COLO829 (cell line): Measurements from ENCODE around the gene FAM153A.
"Not testable (repeated sequence)": the region's sequence is repeated elsewhere in the genome, so short reads cannot be mapped to it uniquely, and the experiment has no call there.

Experiments
- DNase-seq: peaks from one replicate; pipeline ENCODE4 v3.0.0; 2012; ENCODE audit warnings: low spot score

Gene FAM153A

GRCh38 chr5:177782792-177783633 is at the start of gene FAM153A:
FAM153A (minus strand) TSS chr5:177782899.
- not testable (repeated sequence) for DNase-seq

DNA sequence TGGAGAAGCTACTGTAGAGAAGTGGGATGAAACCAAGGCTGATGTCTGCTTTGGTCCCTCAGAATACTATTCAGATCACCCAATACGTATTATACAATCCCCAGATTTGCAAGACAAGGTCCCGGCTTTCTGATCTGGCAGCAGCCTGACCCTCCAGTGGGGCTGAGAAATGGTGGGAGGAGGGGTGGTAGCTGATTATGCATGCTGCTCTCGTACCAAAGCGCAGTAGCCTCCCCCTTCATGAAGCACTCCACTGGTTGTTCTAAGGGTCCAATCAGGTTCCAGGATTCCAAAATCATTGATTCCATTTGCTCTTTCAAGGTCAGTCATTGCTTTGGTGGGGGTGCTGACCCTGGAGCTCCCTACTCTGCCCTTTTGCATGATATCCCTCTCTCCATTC is 49.6 kb upstream of the FAM153A start:
- not testable (repeated sequence) for DNase-seq

DNA sequence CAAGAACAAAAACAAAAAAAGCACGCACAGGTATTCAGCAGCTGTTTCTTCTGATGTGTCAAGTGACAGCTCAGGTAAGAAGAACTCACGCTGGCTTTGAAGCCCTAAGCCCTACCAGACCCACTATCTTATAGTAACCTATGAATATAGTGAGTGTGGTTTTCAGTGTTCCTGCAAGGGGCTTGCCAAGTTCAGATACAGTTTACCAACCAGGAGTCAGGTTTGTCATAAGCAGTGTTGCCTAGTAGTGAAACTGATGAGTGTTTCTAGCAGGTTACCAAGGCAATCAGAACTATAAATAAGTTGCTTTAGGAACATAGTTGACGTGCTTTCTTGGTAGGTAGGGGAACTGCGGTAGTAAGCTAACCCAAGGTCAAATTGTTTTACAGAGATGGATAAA is 43.4 kb upstream of the FAM153A start:
- DNase-seq: not testable (repeated sequence)

- DNase-seq: not testable (repeated sequence)
These were observed 42.1 kb upstream of the FAM153A start for GRCh38 chr5:177824776-177825175.

GRCh38 chr5:177822489-177822888 is 39.8 kb upstream of the FAM153A start:
- not testable (repeated sequence) for DNase-seq

GRCh38 chr5:177819664-177820063 is 37.0 kb upstream of the FAM153A start:
- DNase-seq: not testable (repeated sequence)

DNA sequence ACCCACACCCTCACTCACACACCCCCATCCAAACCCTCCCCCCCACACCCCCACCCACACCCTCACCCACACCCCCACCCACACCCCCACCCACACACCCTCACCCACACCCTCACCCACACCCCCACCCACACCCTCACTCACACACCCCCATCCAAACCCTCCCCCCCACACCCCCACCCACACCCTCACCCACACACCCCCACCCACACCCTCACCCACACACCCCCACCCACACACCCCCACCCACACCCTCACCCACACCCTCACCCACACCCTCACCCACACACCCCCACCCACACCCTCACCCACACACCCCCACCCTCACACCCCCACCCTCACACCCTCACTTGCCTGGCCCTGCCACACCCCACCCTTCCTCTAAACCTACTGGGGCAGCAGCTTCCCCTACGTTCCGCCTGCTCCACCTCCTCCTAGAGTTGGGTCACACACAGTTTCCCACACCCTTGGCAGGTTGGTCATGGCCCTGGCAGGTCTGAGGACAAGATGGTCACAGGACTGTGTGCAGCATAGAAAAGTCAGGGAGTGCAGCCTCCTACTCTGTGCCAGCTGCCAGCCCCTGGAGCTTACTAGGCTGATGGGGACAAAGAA is 30.2 kb upstream of the FAM153A start:
- DNase-seq: not testable (repeated sequence)

- DNase-seq: not testable (repeated sequence)
These were observed 29.6 kb upstream of the FAM153A start for GRCh38 chr5:177812160-177812743.

DNA sequence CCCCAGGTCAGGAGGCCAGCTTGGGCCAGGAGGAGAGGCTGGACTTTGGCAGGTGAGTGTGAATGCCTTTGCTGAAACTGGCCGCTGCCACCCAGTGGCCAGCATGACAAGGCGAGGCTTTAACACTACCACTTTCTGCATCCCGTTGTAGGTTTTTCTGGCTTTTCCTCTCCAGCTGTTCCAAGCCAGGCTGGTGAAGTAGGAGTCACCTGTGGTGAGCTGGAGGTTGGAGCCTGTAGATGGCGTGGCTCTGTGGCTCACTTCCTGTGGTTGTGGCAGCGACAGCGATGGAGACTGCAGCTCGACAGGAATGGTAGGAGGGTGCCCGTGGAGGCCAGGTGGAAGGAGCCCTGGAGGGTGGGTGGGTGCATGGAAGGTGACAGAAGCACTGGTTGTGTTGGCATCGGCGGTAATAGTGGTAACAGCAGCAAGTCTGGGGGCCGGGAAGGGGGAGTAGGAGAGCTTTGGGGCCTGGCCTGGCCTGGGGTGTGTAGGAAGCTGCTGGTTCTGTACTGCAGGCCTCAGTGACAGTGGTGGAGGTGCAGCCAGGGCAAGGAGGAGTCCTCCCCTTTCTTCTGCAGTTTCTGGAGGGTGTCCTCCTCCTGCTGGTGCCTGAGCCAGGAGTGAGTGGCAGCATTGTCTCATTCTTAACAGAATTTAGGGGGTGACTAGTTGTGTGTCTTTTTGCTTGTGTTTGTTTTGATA is 26.7 kb upstream of the FAM153A start:
- DNase-seq: not testable (repeated sequence)

GRCh38 chr5:177808420-177808819 is 25.7 kb upstream of the FAM153A start:
- DNase-seq: not testable (repeated sequence)

DNA sequence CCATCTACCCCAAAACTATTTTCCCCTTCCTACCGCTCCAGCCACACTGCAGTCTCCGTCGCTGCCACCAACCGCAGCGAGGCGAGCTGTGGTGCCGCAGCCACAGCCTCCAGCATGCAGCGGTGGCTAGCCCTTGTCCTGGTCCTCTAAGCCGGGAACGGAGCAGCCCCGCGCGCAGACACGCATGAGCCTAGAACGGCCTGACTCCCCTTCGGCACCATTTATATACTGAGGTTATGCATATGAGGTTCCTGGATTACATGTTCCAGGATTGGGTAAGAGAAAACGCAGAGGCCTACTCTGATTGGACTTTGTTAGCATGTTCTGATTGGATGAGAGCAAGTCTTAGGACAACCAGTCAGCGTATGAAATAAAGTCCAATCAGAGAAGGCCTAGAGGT is 24.6 kb upstream of the FAM153A start:
- DNase-seq: not testable (repeated sequence)

- DNase-seq: not testable (repeated sequence)
These were observed 18.7 kb upstream of the FAM153A start for GRCh38 chr5:177801427-177801826.

- DNase-seq: not testable (repeated sequence)
These were observed 15.6 kb upstream of the FAM153A start for GRCh38 chr5:177798237-177798840.

DNA sequence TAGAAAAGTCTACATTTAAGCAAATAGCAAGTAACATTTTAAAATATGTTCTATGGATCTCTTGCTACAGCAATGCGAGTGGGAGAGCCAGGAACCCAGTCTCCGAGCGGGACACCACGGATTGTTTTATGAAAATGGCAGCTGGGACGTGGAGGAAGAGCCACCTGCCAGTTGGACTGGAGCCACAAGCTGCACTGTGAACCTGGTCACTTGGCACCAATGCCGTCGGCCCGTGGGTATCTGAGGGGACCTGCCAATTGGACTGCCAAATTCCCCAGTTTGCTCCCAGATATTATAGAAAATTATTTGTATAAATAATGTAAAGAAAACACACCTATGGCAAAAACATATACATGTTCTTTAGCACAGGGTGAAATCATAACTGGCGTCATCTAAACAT is 10.6 kb upstream of the FAM153A start:
- DNase-seq: not testable (repeated sequence)

DNA sequence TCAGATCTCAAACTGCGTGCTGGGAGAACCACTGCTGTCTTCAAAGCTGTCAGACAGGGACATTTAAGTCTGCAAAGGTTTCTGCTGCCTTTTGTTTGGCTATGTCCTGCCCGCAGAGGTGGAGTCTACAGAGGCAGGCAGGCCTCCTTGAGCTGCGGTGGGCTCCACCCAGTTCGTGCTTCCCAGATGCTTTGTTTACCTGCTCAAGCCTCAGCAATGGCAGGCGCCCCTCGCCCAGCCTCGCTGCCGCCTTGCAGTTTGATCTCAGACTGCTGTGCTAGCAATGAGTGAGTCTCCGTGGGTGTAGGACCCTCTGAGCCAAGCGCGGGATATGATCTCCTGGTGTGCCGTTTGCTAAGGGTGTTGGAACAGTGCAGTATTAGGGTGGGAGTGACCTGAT is 8.9 kb upstream of the FAM153A start:
- DNase-seq: not testable (repeated sequence)

GRCh38 chr5:177782169-177782568 is 530 bp downstream of the FAM153A start:
- not testable (repeated sequence) for DNase-seq

DNA sequence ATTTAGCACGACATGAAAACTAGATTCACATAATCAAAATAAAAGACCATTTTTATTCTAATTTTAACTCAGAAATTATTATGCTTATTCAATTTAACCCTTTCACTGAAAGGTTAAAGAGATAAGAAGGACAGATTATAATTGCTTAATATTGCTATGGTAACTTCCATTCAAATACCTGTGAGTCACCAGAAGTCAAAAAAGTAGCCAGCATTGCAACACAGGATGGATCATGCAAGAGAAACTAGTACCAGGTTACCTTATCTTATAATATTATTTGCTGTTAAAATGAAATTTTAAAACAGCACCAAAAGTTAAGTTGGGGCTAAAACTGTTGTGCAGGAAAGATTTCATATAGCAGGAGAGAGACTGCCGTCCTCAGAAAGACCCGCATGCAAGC is 11.5 kb downstream of the FAM153A start:
- not testable (repeated sequence) for DNase-seq

GRCh38 chr5:177770646-177771045 is 12.1 kb downstream of the FAM153A start:
- not testable (repeated sequence) for DNase-seq

DNA sequence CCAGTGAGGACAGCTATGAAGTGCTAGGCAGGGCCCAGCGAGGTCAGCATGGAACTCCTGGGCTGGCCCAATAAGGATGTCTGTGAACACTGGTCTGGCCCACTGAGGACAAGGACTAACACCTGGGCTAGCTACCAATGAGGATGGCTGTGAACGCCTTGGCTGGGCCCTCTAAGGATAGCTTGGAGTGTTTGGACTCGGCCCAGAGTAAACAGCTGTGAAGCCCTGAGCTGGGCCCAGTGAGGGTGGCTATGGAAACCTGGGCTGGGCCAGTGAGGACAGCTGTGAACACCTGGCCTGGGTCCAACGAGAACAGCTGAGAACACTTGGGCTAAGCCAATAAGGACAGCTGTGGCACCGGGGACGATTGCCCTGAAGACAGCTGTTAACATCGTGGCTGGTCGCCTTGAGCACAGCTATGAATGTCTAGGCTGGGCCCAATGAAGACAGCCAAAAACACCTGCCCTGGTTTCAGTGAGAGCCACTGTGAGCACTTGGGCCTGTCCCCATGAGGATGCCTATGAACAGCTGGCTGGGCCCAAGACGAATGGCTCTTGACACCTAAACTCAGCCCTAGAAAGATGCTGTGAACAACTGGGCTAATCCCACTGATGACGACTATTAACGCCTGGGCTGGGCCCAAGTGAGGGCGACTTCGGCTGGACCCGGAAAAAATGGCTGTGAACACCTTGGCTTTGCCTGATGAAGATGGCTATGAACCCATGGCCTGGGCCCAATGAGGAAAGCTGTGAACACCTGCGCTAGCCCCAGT is 18.8 kb downstream of the FAM153A start:
- DNase-seq: not testable (repeated sequence)

- not testable (repeated sequence) for DNase-seq
These were observed 21.7 kb downstream of the FAM153A start for GRCh38 chr5:177760954-177761353.

- DNase-seq: not testable (repeated sequence)
These were observed 35.3 kb downstream of the FAM153A start for GRCh38 chr5:177747354-177747753.
